ENCODE data around the gene MXD3.

DNA sequence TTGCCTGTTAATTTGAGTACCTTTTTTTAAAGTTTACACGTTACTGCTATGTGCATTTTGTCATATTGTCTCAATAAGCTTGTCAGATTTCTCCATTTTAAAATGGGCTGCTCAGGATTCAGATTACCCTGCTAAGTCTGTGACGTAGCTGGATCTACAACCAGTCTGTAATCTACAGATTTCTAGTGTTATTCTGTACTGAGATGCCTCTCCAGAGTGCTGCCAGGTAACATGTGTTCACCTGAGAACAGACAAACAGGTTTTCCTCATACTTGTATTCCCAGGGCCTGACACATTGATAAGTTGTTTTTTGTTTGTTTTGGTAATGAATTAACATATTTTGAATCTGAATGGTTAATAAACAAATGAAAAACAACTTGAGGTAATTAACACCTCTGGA, 23.5 kb downstream of the MXD3 start:
- TF ChIP-seq, protein P1, sequence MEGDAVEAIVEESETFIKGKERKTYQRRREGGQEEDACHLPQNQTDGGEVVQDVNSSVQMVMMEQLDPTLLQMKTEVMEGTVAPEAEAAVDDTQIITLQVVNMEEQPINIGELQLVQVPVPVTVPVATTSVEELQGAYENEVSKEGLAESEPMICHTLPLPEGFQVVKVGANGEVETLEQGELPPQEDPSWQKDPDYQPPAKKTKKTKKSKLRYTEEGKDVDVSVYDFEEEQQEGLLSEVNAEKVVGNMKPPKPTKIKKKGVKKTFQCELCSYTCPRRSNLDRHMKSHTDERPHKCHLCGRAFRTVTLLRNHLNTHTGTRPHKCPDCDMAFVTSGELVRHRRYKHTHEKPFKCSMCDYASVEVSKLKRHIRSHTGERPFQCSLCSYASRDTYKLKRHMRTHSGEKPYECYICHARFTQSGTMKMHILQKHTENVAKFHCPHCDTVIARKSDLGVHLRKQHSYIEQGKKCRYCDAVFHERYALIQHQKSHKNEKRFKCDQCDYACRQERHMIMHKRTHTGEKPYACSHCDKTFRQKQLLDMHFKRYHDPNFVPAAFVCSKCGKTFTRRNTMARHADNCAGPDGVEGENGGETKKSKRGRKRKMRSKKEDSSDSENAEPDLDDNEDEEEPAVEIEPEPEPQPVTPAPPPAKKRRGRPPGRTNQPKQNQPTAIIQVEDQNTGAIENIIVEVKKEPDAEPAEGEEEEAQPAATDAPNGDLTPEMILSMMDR (conservative IDR thresholded peaks at IDR 0.05; ENCODE audit: low read length): no peak
- TF ChIP-seq EZH2phosphoT487 (IDR thresholded peaks at IDR 0.05; ENCODE audit: borderline replicate concordance, low read depth, low read length): no peak
